ENCODE data around the gene FKBP2.

Gene FKBP2

DNA sequence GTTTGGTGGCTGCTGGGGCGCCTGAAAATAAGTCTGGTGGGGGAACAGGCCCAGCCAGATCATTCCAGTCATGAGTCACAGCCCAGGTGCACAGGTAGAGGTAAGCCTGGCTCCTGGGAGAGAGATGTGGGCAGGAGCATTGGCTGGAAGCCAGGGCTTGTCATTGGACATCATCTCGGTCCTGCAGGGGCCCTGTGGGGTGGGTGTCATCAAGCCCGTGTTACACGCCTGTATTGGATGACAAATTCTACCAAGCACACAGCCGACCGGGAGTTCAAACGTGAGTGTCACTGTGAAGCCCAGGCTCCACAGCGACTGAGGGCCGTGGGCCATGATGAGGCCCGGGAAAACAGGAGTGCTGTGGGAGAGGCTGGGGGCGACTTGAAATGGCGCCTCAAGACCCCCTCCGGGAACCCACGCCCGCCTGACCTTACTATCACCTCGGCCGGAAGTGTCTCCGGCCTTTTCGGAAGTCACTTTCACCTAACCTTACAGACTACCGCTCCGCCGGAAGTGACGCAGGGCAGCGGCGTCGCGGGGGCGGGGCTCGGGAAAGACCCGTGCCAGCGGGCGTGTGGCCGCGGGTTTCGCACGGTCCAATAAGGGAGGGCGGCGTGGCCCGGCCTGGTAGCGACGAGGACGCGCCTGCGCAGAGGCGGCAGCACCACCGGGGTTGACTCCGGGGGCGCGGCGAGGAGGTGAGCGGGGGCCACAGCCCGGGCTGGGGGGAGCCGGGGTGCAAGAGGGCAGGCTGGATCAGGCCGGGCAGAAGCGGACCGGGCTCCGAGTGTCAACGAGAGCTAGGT lies at the start of gene FKBP2:
TSS of gene FKBP2 (plus strand) at position 661 of the 806 bp plus-strand sequence. CDS start 1,293 bp downstream, outside the sequence.
- FAIRE-seq = no peak

DNA sequence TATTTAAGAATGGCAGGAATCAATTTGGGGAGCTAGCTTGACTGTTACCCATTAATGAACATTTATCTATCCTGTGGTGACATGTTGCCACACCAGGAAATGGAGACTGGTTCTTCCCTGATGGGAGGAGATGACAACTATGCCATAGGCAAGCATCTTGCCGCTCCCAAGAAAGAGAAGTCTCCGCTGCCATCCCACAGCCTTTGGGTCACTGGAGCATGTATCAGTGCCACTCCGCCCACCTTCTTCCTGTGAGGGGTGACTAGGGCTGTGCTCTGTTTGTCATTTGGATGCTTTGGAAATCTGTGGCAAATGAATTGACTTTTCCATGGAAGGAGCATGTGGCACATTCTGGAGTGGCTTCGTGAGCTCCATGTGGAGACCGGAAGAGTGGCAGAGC lies 48.5 kb upstream of the FKBP2 start:
- FAIRE-seq = no peak

DNA sequence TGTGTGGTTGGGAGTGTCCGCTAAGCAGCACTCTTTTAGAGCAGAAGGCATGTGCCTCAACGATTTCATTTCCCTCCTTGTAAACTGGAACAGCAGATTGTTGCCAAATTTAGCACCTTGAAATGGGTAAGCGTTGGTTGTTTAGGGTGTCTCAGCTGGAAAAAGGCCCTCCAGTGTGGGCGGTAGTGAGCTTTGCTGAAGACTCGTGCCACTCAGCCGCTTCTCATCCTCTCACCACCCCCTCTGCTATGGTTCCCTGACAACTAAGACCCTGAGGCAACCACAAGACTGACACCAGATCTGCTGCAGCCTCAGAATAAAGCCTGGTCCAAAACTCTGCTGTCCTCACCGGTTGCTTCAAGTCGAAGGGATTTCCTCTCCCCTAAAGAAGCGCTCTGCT lies 44.3 kb upstream of the FKBP2 start:
- no peak for FAIRE-seq

DNA sequence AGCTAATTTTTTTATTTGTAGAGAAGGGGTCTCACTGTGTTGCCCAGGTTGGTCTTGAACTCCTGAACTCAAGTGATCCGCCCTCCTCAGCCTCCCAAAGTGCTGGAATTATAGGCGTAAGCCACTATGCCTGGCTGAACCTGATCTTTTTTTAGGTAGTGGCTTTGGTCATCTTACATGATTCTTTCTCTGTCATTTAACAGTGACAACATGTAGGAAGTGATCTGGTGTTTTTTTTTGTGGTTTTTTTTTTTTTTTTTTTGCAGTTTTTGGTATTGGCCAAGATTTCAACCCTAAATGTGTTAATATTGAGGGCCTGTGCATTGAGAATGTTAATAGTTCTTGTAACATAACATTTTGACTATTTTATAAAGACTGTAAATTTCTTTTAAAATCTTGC lies 42.4 kb upstream of the FKBP2 start:
- no peak for FAIRE-seq

DNA sequence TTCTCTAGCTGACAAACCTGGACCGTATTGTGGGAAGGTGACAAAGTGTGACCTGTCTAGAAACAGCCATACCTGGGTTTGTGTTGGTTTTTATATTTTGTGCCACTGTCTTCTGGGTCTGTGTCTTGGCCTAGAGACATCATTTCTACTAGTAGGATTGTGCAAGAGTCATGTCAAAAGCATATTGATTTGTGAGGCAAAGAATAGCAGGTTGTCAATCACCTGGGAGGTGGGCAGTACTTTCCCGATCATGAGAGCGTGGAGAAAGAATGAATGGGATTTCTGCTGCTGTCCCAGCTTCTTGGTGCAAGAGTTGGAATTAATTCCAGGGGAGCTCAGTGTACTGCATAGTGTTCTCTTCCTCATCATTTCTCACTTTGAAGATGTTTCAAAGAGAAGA lies 39.4 kb upstream of the FKBP2 start:
- no peak for FAIRE-seq

DNA sequence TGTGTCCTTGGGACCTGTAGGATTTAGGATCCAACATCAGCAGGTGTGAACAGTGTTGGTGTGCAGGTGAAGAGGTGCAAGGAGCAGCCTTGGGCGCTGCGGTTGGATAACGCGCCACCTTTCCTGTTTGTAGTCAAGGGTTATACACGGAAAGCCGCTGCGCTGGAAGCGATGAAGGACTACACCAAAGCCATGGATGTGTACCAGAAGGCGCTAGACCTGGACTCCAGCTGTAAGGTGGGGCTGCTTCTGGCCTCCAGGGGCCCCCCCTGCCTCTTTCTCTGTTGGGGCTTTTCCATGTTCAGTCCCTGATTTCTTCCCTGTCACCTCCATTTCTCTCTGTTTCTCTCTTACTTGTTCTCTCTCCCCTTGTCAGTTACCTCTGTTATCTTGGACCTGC lies 37.9 kb upstream of the FKBP2 start:
- FAIRE-seq = no peak

DNA sequence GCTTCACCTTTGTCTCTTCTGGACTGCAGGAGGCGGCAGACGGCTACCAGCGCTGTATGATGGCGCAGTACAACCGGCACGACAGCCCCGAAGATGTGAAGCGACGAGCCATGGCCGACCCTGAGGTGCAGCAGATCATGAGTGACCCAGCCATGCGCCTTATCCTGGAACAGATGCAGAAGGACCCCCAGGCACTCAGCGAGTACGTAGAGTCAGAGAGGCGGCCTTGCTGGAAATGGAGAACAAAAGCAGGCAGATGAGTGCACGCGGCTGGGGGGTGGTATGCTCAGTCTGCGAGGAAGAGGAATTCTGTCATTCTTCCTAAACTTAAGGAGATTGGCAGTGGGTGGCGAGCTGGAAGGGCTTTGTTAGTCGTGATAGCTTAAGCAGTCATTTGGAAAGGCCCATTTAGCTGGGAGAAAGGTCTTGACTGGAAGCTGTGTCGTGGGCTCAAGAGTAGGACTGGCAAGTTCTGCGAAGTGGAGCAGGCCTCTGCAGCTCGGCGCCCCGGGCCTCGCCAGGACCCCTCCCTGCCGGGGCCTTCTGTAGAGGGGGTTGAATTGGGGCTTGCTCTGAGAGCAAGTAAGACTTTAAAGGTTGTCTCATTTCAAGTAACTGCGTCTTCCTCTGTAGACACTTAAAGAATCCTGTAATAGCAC lies 37.3 kb upstream of the FKBP2 start:
- FAIRE-seq = no peak

DNA sequence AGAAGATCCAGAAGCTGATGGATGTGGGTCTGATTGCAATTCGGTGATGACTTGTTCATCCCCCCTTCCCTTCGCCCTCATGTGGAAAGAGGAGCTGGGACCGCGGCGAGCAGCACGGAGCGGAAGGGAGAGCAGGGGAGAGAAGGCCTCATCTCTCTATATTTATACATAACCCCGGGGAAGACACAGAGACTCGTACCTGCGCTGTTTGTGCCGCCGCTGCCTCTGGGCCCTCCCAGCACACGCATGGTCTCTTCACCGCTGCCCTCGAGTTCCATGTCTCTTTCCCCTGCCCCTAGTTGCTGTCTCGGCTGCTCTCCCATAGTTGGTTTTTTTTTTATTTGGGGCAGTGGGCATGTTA lies 36.8 kb upstream of the FKBP2 start:
- no peak for FAIRE-seq

DNA sequence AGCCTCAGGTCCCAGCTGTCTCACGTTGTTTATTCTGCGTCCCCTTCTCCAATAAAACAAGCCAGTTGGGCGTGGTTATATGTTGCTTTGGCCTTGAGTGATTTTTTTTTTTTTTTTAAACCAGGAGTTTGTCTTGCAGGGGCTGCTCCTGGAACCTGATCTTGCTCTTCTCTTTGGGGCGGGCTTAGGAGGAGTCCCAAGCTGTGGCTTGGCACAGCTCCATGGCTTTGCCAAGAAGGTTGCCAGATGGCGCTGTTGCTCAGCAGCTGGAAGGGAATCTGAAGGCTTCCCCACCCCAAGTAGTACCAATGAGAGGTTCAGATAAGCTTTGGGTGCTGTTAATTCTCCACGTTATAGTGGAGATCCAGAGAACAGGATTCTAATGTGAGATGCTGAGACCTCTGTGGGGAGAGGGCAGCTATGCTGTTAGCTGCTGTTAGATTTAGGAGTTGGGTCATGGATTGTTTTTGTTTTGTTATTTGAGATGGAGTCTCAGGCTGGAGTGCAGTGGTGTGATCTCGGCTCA lies 36.4 kb upstream of the FKBP2 start:
- no peak for FAIRE-seq

DNA sequence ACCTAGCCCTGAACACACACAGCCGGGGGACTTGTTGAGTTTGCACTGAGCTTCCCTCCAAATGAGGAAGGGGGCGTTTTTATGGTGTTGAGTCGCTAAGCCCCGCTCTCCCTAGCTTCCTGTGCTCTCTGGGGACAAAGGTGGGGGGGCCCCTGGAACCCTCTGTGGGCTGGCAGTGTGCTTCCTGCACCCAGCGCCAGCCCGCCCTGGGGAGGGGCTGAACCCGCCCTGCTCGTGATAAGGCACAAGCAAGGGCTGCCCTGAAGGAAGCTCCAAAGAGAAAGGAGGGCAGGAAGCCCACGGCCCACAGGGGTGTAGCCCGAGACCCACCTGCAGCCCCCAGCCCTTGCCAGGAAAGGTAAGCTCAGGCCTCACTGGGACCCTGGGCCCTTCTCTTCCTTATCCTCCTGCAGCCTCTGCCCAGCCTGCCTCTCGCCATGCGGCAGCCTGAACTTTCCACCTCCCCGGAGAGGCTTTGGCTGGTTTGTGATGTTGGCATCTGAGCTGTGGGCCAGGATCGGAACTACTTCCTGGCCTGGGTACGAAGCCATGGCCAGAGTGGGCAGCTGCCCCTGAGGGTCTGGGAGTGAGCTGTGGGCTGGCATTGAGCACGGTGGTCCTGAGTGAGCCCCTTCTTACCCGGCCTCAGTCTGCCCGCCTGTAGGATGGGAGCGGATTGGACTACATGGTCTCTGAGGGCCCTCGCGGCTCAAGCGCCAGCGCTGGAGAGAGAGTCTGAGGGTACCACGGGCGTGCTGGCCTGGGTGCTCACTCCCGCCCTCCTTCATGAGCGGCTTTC lies 34.2 kb upstream of the FKBP2 start, which contains the start of gene FERMT3:
TSS of gene FERMT3 (plus strand) at position 265 of the 799 bp plus-strand sequence. CDS start 644 bp downstream, outside the sequence.
- FAIRE-seq = no peak

DNA sequence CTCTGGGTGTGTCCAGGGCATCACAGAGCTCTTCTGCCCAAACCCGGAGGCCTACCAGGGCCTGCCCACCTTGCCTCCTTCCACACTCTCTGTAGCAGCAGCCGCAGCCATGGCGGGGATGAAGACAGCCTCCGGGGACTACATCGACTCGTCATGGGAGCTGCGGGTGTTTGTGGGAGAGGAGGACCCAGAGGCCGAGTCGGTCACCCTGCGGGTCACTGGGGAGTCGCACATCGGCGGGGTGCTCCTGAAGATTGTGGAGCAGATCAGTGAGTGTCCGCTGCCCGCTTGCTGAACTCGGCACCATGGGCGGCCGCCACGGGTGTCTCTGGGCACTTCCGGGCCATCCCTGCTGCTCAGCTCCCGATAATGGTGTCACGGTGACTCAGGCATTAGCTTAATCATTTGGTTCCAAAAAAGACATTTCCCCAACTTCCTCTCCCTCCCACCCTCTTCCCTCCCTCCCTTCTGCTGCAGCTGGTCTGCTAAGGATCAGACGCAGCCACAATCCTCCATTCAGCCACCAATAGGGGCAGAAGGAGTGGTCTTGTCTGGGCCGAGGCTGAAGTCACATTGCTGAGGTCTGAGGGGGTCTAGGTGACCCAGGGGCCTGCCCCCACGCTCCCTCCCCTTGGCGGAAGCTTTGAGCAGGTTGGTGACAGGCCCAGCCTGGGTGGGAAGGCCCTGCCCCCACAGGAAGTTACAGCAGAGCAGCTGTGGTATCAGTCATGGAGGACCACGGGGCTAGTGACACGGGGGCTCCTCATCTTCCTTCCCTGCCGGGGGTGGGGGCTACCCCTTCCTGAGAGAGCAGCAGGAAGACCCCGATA lies 33.4 kb upstream of the FKBP2 start:
- FAIRE-seq = no peak

DNA sequence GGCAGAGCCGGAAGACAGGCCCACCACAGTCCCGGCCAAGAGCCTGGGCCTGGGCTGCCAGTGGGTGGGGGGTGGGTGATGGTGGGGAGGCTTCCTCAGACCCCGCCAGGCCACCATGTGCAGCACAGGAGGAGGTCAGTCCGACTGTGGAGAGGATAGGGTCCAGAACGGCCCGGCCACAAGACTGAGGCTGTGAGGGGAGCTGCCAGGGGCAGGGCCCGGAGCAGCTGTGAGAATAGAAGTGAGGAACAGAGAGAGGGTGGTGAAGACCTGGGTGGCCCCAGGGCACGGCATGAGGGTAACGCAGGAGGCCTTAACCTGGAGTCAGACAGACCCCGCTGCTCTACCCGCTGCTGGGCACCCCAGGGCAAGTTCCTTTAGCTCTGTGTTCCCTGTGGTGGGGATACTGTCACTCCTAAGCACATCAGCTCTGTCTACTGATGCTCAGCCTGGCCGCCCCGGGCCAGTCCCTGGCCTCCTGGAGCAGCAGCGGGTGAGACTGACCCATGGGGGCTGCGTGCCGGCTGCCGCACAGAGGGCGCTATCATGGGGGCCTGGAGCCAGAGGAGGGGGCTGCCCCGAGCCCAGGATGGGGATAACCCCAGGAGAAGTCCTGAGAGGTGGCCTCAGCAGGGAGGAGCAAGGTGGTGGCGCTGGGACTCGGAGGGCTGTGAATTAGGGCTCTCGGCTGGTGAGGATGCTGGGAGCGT lies 32.7 kb upstream of the FKBP2 start:
- FAIRE-seq = no peak

DNA sequence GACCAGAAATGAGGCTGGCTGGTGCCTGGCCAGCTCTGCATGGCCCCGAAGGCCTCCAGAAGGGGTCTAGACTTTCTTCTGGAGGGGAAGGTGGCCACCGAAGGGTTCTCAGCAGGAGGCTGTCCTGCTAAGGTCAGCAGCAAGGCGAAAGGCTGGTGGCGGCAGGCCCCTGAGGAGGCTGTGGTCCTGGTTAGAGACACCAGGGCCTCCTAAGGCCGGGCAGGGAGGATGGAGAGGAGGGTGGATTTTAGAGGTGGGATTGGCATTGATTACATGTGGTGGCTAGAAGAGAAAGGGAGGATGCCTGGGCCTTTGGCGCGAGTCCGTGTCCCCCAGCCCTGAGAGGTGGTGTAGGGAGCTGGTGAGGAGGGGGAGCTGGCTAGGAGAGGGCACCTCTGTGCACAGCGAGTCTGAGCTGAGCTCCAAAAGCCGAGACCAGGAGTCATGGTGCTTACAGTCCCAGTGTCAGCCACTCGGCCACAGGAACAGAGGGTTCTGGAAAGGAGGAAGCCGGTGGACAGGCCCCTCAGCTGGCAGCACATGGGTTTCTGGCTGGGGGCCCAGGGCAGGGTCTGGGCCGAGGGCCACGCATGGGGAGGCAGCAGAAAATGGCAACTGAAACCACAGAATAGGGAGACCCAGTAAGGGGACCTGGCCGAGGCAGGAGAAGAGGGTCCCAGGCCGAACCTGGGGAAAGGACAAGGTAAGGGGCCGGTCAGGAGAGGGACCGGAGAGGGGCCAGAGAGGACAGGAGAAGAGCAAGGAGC lies 31.9 kb upstream of the FKBP2 start:
- no peak for FAIRE-seq

DNA sequence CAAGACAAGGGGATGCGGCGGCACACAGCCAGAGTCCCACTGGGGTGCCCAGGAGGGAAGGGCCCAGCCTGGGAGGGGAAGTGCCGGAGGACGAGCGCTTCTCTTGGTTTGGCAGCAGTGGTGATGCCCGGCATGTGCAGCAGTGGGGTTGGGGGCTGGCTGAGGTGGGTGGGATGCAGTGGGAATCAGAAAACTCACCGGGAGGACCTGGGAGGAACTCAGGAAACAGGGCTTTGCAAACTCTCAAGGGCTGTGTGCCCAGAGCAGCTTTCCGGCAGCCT lies 31.4 kb upstream of the FKBP2 start:
- no peak for FAIRE-seq

DNA sequence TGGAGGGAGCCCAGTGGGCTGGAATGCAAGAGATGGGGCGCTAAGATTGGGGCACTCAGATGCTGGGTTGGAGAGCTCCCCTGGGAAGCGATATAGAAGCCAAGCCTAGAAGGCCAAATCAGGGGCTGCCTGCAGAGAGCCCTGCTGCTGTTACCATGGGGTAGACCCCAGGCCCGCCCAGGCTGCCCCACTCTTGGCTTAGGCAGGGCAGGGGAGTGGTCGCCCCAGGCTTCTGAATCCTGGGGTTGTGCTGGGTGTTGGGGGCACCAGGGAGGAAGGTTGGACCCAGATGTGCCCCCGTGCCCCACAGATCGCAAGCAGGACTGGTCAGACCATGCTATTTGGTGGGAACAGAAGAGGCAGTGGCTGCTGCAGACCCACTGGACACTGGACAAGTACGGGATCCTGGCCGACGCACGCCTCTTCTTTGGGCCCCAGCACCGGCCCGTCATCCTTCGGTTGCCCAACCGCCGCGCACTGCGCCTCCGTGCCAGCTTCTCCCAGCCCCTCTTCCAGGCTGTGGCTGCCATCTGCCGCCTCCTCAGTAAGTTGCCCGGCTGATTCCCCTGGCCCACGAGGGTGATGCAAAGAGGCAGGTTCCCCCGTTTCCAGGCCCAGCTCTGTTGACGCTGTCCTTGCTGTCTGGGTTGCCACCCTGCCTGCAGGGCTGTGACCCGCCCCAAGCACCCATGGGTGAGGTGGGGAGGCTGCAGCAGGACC lies 30.4 kb upstream of the FKBP2 start:
- FAIRE-seq = no peak

DNA sequence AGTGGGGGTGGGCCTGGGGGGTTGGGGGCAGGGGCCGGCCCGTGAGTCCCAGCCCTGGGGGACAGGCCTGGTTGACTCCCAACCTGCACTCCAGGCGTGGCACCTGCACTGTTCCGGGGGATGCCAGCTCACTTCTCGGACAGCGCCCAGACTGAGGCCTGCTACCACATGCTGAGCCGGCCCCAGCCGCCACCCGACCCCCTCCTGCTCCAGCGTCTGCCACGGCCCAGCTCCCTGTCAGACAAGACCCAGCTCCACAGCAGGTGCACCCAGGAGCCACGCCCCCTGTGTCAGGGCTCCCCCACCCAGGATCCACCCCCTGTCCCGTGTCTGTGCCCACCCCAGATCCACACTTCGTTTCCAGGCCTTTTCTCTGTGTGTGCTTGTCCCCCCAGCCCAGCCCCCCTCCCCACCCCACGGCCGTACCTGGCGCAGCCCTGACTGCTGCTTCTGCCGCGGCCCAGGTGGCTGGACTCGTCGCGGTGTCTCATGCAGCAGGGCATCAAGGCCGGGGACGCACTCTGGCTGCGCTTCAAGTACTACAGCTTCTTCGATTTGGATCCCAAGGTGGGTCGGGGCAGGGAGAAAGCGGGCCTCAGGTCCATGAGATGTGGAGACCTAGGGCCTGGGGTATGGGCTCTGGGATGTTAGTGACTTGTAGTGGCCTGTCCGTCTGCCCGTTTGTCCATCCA lies 29.6 kb upstream of the FKBP2 start:
- no peak for FAIRE-seq

DNA sequence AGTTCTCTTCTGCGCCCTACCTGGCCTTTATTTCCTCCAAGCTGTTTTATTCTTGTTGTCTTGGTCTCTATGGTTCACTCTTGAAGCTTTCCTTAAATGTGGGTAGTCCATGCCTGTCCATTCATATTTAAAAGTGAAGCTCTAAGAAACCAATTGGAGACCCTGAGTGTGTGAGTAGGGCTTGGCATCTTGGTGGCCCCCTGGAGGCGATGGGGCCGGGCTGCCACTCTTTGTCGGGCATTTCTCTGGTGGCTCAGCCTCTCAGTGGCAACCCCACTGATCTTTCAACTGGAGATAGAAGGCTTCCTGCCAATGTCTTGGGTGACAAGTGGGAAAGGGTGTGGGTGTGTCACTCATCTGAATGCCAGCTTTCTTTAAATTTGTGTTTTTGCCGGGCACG lies 24.0 kb upstream of the FKBP2 start:
- FAIRE-seq = no peak

DNA sequence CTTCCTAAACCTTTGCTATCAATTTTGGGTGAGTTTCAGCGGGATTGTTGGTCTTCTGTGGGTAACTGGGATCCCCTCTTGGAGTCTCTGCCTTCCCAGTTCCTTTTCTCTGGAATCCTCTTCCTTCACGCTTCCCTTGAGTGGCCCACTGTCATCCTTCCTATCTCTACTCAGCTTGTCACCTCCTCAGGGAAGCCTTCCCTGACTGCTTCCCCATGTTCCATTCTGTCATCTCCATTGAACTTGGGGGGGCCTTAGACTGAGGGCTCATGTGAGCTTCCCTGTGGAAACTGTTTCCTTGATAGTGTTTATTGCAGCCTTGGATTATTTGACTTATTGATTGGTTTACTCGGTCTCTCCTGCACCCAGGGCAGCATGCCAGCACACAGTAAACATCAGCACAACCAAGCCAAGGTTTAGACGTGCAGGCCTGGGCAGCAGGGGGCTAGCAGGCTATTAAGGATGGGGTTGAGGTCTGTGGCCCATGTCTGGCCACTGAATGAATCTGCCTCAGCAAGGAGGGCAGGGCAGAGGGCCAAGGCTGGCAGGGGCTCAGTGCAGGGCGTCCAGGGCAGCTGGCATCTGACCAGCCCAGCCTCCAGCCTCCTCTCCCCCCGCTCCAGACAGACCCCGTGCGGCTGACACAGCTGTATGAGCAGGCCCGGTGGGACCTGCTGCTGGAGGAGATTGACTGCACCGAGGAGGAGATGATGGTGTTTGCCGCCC lies 22.1 kb upstream of the FKBP2 start:
- FAIRE-seq = no peak

DNA sequence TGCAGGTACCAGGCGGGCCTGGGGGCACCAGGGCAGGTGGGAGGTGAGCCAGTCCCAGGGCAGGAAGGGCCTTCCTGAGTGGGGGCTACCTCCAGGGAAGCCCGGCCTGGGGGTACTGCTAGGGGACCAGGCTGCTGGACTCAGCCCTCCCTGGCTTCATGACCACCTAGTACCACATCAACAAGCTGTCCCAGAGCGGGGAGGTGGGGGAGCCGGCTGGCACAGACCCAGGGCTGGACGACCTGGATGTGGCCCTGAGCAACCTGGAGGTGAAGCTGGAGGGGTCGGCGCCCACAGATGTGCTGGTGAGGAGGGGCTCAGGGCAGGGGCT lies 21.6 kb upstream of the FKBP2 start:
- no peak for FAIRE-seq
